ENCODE data around the gene DPP6.

DNA sequence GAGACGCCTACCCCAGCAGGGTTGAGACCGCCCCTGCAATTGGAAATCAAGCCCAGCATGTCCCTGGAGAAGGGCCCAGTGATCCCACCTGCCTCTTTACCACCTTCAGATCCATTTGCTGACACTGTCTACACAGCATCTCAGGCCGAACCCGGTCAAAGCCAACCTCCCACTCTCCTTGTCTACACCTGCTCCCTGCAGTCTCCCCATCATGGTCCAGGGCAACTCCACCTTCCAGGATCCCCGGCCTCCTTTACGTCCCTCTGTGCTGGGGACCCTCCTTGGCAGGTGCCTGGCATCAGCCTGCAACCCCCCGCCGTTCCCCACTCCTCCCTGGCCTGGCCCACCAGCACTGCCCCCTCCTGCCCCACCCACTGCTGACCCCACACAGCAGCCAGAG is 723.5 kb downstream of the DPP6 start:
- TF ChIP-seq, protein P1, sequence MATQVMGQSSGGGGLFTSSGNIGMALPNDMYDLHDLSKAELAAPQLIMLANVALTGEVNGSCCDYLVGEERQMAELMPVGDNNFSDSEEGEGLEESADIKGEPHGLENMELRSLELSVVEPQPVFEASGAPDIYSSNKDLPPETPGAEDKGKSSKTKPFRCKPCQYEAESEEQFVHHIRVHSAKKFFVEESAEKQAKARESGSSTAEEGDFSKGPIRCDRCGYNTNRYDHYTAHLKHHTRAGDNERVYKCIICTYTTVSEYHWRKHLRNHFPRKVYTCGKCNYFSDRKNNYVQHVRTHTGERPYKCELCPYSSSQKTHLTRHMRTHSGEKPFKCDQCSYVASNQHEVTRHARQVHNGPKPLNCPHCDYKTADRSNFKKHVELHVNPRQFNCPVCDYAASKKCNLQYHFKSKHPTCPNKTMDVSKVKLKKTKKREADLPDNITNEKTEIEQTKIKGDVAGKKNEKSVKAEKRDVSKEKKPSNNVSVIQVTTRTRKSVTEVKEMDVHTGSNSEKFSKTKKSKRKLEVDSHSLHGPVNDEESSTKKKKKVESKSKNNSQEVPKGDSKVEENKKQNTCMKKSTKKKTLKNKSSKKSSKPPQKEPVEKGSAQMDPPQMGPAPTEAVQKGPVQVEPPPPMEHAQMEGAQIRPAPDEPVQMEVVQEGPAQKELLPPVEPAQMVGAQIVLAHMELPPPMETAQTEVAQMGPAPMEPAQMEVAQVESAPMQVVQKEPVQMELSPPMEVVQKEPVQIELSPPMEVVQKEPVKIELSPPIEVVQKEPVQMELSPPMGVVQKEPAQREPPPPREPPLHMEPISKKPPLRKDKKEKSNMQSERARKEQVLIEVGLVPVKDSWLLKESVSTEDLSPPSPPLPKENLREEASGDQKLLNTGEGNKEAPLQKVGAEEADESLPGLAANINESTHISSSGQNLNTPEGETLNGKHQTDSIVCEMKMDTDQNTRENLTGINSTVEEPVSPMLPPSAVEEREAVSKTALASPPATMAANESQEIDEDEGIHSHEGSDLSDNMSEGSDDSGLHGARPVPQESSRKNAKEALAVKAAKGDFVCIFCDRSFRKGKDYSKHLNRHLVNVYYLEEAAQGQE (IDR thresholded peaks at IDR 0.05; ENCODE audit: borderline replicate concordance) = no peak
- TF ChIP-seq, protein P1 (CRISPR knock-in tag; IDR thresholded peaks at IDR 0.05; ENCODE audit: low read depth) = no peak
- TF ChIP-seq ZNF717 (CRISPR knock-in tag; IDR thresholded peaks at IDR 0.05) = no peak
- TF ChIP-seq ARNT (IDR thresholded peaks at IDR 0.05) = no peak
- no peak for TF ChIP-seq MAZ (CRISPR knock-in tag; conservative IDR thresholded peaks at IDR 0.05 in 1 of 2, IDR thresholded peaks at IDR 0.05 in 1 of 2)
- no peak for TF ChIP-seq NCOR1 (IDR thresholded peaks at IDR 0.05)
- TF ChIP-seq JUN (IDR thresholded peaks at IDR 0.05; ENCODE audit: borderline replicate concordance, low read depth, low read length) = no peak
- no peak for TF ChIP-seq JUN (CRISPR knock-in tag; IDR thresholded peaks at IDR 0.05; ENCODE audit: borderline replicate concordance)
- TF ChIP-seq, protein P2, sequence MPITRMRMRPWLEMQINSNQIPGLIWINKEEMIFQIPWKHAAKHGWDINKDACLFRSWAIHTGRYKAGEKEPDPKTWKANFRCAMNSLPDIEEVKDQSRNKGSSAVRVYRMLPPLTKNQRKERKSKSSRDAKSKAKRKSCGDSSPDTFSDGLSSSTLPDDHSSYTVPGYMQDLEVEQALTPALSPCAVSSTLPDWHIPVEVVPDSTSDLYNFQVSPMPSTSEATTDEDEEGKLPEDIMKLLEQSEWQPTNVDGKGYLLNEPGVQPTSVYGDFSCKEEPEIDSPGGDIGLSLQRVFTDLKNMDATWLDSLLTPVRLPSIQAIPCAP (CRISPR knock-in tag; IDR thresholded peaks at IDR 0.05; ENCODE audit: borderline replicate concordance) = no peak
- no peak for TF ChIP-seq ZNF12 (CRISPR knock-in tag; IDR thresholded peaks at IDR 0.05)
- no peak for TF ChIP-seq POLR2A (conservative IDR thresholded peaks at IDR 0.05)
- no peak for TF ChIP-seq FOXA3 (CRISPR knock-in tag; conservative IDR thresholded peaks at IDR 0.05 in 1 of 2, IDR thresholded peaks at IDR 0.05 in 1 of 2)
- TF ChIP-seq, protein P3, sequence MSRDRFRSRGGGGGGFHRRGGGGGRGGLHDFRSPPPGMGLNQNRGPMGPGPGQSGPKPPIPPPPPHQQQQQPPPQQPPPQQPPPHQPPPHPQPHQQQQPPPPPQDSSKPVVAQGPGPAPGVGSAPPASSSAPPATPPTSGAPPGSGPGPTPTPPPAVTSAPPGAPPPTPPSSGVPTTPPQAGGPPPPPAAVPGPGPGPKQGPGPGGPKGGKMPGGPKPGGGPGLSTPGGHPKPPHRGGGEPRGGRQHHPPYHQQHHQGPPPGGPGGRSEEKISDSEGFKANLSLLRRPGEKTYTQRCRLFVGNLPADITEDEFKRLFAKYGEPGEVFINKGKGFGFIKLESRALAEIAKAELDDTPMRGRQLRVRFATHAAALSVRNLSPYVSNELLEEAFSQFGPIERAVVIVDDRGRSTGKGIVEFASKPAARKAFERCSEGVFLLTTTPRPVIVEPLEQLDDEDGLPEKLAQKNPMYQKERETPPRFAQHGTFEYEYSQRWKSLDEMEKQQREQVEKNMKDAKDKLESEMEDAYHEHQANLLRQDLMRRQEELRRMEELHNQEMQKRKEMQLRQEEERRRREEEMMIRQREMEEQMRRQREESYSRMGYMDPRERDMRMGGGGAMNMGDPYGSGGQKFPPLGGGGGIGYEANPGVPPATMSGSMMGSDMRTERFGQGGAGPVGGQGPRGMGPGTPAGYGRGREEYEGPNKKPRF (IDR thresholded peaks at IDR 0.05; ENCODE audit: low read depth, low read length) = no peak
- TF ChIP-seq SAP30 (IDR thresholded peaks at IDR 0.05; ENCODE audit: borderline replicate concordance, insufficient read depth, low read depth, low read length, poor library complexity, severe bottlenecking) = no peak
